HG02840 (cell line): Measurements from ENCODE around the gene PTRH2.
"Not testable (repeated sequence)": the region's sequence is repeated elsewhere in the genome, so short reads cannot be mapped to it uniquely, and the experiment has no call there.

Experiments
- ATAC-seq: cut with Tn5 transposase; IDR thresholded peaks from one replicate; pipeline ENCODE4 v1.9.1; 2021; ENCODE audit warnings: mild to moderate bottlenecking, moderate library complexity, moderate number of reproducible peaks; ENCODE audit not compliant: unreplicated experiment, low FRiP score

PTRH2 gene

DNA sequence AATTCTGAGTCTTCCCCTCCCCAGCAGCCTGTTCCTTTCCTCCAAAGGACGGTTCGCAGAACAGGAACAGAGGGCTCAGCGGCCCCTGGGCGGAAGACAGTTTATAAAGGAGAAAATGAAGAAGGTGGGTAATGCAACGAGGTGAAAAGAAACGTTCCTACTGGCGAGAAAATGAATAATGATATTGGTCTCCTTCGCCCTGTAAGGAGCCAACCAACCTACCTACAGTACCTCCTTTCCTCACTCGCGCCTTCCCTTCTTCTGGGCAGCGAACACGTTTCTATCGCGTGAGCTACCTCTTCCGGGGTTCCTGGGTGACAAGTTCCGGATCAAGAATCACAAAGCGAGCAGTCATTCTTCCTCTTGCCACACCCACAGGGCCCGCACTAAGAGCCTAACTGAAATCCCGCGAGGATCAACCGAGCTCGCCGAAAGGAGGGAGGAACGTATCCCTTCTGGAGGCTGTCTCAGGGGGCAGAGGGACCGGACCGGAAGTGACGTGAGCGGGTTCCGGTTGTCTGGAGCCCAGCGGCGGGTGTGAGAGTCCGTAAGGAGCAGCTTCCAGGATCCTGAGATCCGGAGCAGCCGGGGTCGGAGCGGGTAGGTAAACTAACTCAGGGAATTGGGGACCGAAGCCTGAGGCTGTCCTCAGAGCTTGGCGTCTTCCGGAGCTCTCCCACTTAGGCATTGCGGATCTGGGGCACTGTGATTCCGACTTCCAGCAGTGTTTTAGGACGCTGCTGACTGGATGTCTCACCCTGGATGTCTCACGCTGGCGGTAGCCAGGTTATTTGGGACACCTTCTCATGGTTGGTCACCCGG, at the start of gene PTRH2, which contains the start of gene VMP1:
PTRH2 (minus strand) TSS at position 282 of the 822 bp plus-strand sequence. CDS start 9,452 bp downstream, outside the sequence.
VMP1 (plus strand) TSS at position 506 of the 822 bp plus-strand sequence. CDS start 23,793 bp downstream, outside the sequence.
- peak; percentile 95 for ATAC-seq

DNA sequence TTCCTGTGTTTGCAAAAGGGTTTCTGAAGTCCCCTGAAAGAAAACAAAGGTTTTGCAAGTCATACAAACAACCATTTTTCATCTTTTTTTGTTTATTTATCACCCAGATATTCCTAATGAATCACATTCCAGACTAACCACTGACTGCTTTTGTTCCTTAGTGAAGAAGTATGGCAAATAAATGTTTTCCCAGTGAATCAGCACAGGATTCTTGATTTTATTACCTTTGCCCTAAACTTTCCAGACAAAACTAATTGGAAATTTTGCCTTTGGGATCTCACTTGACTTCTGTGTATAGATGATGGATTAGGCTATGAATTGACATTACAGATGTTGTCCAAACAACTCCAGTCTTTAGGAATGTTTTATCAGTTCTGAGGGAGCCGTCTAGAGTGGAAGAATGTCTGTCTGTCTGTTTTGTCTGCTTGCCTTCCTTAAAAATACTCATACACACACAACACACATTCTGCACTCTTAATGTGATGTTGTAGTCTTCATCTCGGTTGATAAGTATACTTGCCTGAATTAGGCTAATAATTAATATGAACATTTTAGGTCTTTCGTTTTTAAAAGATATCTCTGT, 49.1 kb upstream of the PTRH2 start:
- ATAC-seq, result no peak

GRCh38 chr17:59755069-59755468, 47.8 kb upstream of the PTRH2 start:
- ATAC-seq, result not testable (repeated sequence)

DNA sequence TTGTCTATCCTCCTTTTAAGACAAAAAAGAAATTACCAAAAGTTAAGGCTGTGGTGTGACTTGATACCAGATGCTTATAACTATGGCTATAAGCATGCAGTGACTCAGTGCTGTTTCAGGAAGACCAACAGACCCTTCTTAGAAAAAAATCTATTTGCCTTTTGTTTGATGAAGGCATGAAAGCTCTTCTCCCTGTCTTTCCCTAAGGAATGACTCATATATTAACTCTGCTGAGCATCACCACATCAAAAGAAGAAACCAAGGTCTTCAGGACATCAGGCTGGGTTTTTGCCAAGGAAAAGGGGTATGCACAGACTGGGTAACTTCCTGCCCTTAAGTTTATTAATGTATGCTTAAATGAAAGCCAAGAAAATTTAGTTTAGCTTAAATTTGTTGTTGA, 47.3 kb upstream of the PTRH2 start:
- no peak for ATAC-seq

DNA sequence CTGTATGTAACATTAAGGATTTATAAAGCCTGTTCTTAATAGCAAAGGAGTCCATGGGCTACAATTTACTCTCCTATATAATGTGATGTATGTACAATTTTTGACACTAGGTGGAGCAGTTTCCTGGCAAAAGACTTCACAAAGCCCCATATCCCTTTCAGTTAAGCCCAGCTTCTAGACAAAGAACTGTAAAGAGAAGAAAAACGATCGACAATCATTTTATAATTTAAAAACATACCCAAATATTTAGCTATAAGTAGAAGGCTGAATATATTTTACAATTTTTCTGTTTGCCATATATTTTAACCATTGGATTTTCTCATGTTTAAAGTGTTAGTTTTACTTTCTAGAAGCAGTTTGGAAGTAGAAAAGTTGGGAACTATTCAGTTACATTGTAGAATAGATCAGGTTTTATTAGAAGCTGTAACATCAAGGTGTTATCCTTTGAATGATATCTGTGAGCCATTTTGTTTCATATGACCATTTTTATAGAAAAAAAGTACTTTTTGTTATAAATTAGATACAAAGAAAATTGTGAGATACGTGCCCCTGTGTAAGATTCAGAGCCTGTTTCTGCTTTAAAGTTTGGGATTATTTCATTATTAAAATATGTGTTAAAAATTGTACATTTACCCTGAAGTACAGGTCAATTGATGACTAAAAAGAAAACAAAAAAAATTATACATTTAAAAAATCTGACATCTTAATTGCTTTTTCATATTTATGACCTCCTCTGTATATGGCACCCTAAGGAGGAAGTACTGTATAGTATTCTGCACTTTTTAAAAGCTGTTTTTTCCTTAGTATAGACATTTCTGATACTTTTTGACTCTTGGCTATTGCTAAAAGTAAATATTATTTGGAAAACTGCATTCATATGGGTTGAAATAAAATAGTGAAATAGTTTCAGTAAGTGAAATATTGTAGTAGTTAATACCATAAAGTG, 46.6 kb upstream of the PTRH2 start:
- ATAC-seq, result no peak

DNA sequence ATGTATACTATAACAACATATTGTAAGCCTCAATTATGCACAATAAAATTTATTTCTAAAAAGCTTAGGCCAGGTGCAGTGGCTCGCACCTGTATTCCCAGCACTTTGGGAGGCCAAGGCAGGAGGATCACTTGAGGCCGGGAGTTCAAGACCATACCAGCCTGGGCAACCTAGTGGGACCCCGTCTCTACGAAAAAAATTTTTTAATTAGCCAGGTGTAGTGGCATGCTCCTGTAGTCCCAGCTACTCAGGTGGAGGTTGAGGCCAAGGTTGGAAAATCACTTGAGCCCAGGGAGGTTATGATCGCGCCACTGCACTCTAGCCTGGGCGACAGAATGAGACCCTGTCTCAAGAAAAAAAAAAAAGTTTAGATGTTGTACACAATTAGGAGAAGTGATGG, 45.7 kb upstream of the PTRH2 start:
- no peak for ATAC-seq

GRCh38 chr17:59752446-59752845, 45.2 kb upstream of the PTRH2 start:
- no peak for ATAC-seq

GRCh38 chr17:59751955-59752413, 44.8 kb upstream of the PTRH2 start:
- no peak for ATAC-seq

DNA sequence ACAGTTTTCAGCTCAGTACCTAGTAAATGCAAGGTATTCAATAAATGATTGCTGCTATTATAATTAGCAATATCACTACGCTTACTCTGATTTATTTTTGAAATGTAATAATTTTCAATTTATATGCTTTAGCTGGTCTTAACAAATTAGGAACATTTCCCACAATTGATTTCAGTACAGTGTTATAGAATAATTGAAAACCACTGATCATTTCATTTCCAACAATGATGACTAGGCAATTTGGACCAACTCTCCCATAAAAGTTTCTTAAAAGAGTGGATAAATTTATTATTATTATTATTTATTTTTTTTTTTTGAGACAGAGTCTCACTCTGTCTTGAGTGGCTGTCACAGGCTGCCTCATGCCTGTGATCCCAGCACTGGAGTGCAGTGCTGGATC, 41.4 kb upstream of the PTRH2 start:
- ATAC-seq, result no peak

GRCh38 chr17:59746849-59747445, 39.7 kb upstream of the PTRH2 start:
- ATAC-seq, result no peak

GRCh38 chr17:59745040-59745439, 37.8 kb upstream of the PTRH2 start:
- ATAC-seq, result no peak

DNA sequence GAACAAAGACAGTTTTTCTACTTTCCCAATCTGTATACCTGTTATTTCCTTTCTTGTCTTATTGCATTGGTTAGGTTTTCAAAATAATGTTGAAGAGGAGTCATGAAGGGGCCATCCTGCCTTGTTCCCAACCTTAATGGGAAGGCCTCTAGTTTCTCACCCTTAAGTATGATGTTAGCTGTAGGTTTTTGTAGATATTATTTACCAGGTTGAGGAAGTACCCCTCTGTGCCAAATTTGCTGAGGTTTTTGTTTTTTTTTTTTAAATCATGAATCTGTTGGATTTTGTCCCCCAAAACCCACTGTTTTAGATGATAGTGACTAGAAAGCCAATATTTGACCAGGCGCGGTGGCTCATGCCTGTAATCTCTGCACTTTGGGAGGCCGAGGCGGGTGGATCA, 36.6 kb upstream of the PTRH2 start:
- no peak for ATAC-seq

- ATAC-seq, result no peak
Observed at GRCh38 chr17:59737324-59737723, 30.1 kb upstream of the PTRH2 start.

GRCh38 chr17:59734226-59734625, 27.0 kb upstream of the PTRH2 start:
- no peak for ATAC-seq

DNA sequence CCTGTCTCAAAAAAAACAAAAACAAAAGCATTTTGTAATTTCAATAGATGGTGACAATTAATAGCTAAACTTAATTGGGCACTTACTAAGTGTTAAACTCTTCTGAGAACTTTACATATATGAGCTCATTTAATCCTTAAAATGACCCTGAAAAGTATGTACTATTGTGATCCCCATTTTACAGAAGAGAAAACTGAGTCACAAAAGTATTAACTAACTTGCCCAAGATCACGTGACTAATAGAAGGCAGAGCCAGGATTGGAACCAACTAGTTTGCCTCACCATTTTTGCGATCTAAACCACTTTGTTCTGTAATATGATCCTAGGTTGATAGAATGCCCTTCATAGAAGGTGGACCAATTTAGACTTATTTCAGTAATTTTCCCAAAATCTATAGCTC, 26.5 kb upstream of the PTRH2 start:
- no peak for ATAC-seq

GRCh38 chr17:59730268-59730834, 23.1 kb upstream of the PTRH2 start:
- ATAC-seq, result no peak

DNA sequence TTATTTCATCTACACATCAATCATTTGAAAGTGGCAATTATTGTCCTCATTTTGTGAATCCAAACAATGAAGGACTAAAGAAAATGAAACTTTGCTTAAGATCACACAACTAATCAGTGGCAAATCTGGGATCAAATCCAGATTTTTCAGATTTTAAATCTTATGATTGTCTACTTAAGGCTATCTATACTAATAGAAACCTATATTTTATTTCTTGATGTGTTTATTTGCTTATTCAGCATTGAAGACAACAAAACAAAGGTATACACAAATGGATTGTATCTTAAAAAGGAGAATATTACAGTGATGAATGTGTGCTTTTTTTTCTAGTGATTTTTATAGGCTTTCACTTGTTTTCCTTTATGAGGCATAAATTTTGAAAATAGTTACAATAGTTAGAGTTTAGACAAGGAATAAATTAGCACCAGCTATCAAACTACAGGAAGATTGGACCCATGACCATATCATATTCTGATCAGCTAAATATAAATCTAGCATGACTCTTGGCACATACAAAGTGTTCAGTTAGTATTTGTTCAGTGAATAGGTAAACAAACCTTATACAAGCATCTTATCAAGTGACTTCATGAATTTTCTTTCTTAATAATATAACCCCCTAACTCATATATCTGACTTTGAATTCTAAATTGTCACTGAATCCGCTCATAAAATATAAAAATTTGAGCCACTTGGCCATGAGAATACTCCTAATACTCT, 20.7 kb upstream of the PTRH2 start:
- ATAC-seq, result no peak

- no peak for ATAC-seq
Observed at GRCh38 chr17:59725691-59726090, 18.5 kb upstream of the PTRH2 start.

- ATAC-seq, result no peak
Observed at GRCh38 chr17:59723607-59724006, 16.4 kb upstream of the PTRH2 start.
